Activated gamma-delta T cell (primary cell): Measurements from ENCODE around the gene CUZD1.

Source experiments
- DNase-seq: peaks from one replicate; lab custom pipeline; 2025; lab: John Stamatoyannopoulos, UW

CUZD1 gene

GRCh38 chr10:122814493-122814892 lies 31.2 kb downstream of the CUZD1 start:
- no peak for DNase-seq

- no peak for DNase-seq
These were observed 32.9 kb downstream of the CUZD1 start for GRCh38 chr10:122812751-122813150.

- no peak for DNase-seq
These were observed 43.4 kb downstream of the CUZD1 start for GRCh38 chr10:122802282-122802681.

GRCh38 chr10:122798704-122799231 lies 46.9 kb downstream of the CUZD1 start:
- no peak for DNase-seq

- DNase-seq = no peak
These were observed 48.9 kb downstream of the CUZD1 start for GRCh38 chr10:122796796-122797195.

- no peak for DNase-seq
These were observed 49.7 kb downstream of the CUZD1 start for GRCh38 chr10:122795924-122796323.

GRCh38 chr10:122786269-122786668 lies 59.4 kb downstream of the CUZD1 start:
- no peak for DNase-seq

GRCh38 chr10:122782911-122783310 lies 62.7 kb downstream of the CUZD1 start:
- no peak for DNase-seq
